ENCODE data around the gene ZNF532.

ZNF532 gene

GRCh38 chr18:58947136-58947732 lies 82.6 kb downstream of the ZNF532 start:
- DNase-seq = no peak

GRCh38 chr18:58949031-58949430 lies 84.4 kb downstream of the ZNF532 start:
- DNase-seq = no peak

GRCh38 chr18:58951986-58952702 lies 87.5 kb downstream of the ZNF532 start:
- no peak for DNase-seq

GRCh38 chr18:58952858-58953257 lies 88.2 kb downstream of the ZNF532 start:
- DNase-seq = no peak

GRCh38 chr18:58953627-58954026 lies 89.0 kb downstream of the ZNF532 start:
- no peak for DNase-seq

- DNase-seq = no peak
Measured at GRCh38 chr18:58955001-58955400, 90.3 kb downstream of the ZNF532 start.

GRCh38 chr18:58955738-58956137 lies 91.1 kb downstream of the ZNF532 start:
- no peak for DNase-seq

GRCh38 chr18:58958628-58959027 lies 94.0 kb downstream of the ZNF532 start:
- no peak for DNase-seq

- no peak for DNase-seq
Measured at GRCh38 chr18:58960508-58960907, 95.8 kb downstream of the ZNF532 start.

- no peak for DNase-seq
Measured at GRCh38 chr18:58960946-58961722, 96.5 kb downstream of the ZNF532 start.

GRCh38 chr18:58962336-58962735 lies 97.7 kb downstream of the ZNF532 start:
- DNase-seq = no peak

- DNase-seq = no peak
Measured at GRCh38 chr18:58965291-58966004, 100.8 kb downstream of the ZNF532 start.

GRCh38 chr18:58966005-58966677 lies 101.5 kb downstream of the ZNF532 start:
- no peak for DNase-seq

GRCh38 chr18:58966704-58967103 lies 102.0 kb downstream of the ZNF532 start:
- DNase-seq = no peak

- DNase-seq = no peak
Measured at GRCh38 chr18:58967751-58968254, 103.1 kb downstream of the ZNF532 start.

- peak; percentile 3 to 46 for DNase-seq
Measured at GRCh38 chr18:58970943-58971790, 106.5 kb downstream of the ZNF532 start.

- DNase-seq = no peak
Measured at GRCh38 chr18:58975296-58975695, 110.6 kb downstream of the ZNF532 start.

GRCh38 chr18:58975781-58976180 lies 111.1 kb downstream of the ZNF532 start:
- no peak for DNase-seq

GRCh38 chr18:58977223-58977622 lies 112.5 kb downstream of the ZNF532 start:
- no peak for DNase-seq

- no peak for DNase-seq
Measured at GRCh38 chr18:58977801-58978200, 113.1 kb downstream of the ZNF532 start.

GRCh38 chr18:58978916-58979315 lies 114.2 kb downstream of the ZNF532 start:
- DNase-seq = no peak

- DNase-seq = no peak
Measured at GRCh38 chr18:58979615-58980014, 114.9 kb downstream of the ZNF532 start.
